Right ventricle myocardium superior (tissue), 1 donor: ENCODE results near the gene ALDH3A2. TPM values are rescaled to one million over a fixed set of nuclear protein-coding genes. Genes with fewer than 3 reads are reported as not detected.
A peak's percentile ranks its signal among the peaks of the same experiment; 100 is the strongest.

Source experiments
- ATAC-seq: fragments of 200-7000 bp; cut with Tn5 transposase; one replicate; pipeline ENCODE4 v1.9.1; 2020; ENCODE audit warnings: mild to moderate bottlenecking; ENCODE audit not compliant: poor library complexity
- DNase-seq: peaks from one replicate; pipeline ENCODE4 v3.0.0-alpha.2; 2020
- intact Hi-C: fragments of 100-400 bp; cut with DNase I; formaldehyde crosslinking; loops from one replicate; pipeline ENCODE4 v1.11.2; 2022
- total RNA-seq: library from RNA; stranded (reverse); fragmentation: NEBNext Ultra II Directional; extraction: Animal tissue kit (Norgen Biotek cat#: 25700); gene quantifications from one replicate; pipeline ENCODE4 v1.2.1, GENCODE V29; 2021
- donor health status: DM: no; HTN: yes; CAD: no; lungs with severe emphysema.

ALDH3A2 gene
- total RNA-seq, 1 donor from 2014 or later = 53.6 TPM

DNA sequence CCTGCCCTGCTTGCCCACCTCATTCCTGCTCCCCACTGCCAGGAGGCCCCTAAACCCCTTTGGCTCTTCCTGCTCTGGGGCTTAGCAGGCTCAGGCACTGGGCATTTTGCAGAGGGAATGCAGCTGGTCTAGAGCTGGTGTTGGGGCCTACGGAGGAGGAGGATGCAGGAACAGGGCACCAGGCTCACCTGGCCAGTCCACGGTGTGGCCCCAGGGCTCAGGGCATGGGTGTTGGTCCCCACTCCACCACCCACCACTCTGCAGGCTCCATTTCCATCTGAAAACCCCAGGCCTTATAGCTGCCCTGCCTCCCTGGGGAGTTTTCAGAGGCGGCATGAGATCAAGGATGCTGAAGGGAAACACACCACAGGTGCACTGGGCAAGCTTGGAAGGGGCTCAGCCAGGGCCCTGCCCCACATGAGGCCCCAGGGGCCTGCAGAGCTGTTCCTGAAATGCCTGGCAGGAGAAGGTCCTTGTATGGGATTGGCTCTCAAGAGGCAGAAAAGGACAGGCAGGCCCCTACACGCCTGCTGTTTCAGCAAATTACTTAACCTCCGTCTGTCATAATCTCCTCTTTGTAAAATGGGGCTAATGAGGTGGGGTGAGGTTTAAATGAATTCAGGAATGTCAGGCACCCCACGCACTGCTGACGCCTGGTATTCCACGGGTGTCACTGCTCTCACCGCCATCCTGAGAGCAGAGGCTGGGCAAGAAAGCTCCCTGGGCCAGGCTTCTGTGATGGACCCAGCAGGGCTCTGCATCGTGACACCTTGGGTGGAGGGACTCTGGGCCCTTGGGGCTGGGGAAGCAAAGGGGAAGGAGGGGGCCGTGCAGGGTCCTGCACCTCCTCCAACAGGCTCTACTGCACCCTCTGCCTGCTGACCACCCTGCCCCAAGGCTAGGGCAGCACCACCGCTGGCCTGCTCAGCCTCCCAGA lies 58.5 kb downstream of the ALDH3A2 start:
- ATAC-seq = no peak
- intact Hi-C loops = no loop called here
- DNase-seq = no peak

DNA sequence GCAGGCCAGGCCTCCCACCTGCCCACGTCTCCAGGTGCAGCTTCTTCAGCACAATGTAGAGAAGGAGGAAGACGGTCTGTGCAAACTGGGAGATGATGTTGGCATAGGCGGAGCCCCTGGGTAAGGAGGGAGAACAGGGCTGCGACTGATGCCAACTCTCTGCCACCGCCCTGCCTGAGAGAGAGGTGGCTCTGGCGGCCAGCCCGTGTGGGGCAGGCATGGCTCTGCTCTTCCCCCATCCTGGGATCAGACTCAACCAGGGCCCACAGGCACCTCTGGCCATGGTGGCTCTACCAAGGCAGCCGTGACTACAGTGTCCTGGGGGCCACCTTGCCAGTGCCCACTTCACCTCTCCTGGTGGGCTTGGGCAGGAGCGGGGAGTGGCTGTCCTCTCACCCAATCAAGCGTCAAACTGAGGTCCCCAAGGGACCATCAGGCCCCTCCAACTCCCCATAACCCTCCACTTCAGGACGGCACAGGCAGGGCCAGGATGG lies 59.2 kb downstream of the ALDH3A2 start:
- intact Hi-C loops = no loop called here
- ATAC-seq (peak; percentile 61), DNase-seq (peak; percentile 58)

DNA sequence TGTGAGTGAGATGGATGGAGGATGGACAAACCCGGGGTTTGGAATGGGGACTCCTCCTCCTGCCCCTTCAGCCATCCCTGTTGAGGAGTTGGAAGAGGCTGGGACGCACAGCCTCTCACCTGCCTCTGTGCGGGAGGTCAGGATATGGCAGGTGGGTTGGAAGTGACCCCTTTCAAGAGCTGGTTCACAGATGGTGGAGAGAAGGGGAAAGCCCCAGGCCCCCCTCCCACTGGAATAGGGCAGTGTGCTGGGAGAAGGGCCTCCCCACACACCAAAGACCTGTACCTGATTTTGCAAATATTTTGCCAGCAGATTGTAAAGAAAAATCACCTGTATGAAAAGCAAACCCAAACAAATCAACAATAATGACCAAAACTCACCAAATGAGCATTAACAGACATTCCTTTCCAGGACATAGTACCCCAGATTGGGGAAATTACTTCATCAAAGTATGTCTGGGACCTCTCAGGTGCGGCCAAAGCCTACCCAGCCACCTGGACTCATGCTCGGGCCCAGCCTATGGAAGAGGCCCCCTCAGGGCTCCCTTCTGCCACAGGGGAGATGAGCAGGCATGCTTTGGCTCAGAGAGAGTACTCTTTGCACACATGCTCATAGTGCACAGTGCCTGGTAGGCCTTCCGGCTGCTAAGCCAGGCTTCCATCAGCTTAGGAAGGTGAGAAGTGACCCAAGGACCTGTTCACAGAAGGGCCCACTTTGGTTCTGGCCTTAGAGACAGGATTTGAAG lies 60.1 kb downstream of the ALDH3A2 start:
- no peak for ATAC-seq
- no peak for DNase-seq
- intact Hi-C loops = no loop called here

DNA sequence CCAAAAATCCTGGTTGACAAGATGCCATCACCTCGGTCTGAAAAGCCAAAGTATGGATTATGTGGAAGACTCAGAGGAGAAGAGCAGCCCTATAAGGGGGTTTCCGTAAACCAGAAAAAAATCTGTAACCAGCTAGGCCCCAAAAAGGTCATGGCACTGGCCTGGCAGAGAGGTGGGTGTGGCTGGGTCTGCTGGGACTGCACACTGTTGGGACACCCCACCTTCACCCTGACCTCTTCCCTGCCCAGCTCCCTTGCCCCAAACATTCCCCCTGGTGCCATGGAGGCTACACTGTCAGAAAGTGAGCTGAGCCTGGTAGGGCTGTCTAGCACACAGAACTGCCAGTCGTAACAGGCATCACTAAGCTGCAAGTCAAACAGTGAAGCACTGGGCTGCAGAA lies 61.3 kb downstream of the ALDH3A2 start:
- no peak for DNase-seq
- intact Hi-C loops = no loop called here

DNA sequence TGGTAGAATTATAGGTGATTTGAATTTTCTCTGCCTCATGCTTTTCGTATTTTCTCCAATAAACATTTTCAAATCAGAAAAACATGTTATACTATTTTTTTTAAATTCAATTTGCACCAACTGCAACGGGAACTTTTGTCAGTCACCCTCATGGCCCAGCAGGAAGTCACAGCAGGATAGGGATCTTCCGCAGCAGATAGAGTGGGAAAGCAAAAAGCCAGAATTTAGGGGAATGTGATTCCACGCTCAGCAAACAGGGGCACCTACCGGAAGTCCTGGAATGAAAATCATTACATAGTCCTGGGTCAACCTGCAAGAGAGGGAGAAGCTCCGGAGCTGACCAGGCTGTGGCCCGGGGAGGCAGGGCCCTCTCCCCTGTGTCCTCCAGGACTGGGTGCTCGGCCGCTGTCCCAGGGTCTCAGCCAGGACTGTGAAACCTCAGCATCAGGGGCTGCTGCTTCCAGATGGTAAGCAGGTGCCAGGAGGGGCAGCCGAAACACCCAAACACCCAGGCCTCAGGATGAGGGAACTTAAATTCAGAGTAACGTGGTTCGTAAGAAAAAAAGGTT lies 64.0 kb downstream of the ALDH3A2 start:
- no peak for ATAC-seq
- intact Hi-C loops = no loop called here
- DNase-seq = no peak

More for the DNA sequence above, 61.3 kb downstream of the ALDH3A2 start:
- ATAC-seq = no peak

DNA sequence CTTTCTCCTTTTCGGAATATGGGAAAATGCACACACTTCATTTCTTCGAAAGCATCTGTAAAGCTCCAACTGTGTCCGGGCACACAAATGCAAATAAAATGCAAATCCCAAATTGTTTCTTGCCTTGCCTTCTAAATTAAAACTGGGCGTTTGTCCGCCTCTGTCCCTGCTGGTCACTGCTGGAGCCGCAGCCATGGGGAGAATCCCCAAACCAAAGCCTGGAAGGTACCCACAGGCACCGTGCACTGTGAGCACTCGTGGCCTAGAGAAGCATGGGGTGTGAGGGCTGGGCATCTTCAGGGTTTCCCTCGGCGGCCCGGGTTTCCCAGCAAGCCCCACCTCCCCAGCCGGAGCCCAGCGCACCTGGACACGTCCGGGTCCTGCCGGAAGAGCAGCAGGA lies 64.9 kb downstream of the ALDH3A2 start:
- ATAC-seq = no peak
- no peak for DNase-seq
- intact Hi-C loops = no loop called here

DNA sequence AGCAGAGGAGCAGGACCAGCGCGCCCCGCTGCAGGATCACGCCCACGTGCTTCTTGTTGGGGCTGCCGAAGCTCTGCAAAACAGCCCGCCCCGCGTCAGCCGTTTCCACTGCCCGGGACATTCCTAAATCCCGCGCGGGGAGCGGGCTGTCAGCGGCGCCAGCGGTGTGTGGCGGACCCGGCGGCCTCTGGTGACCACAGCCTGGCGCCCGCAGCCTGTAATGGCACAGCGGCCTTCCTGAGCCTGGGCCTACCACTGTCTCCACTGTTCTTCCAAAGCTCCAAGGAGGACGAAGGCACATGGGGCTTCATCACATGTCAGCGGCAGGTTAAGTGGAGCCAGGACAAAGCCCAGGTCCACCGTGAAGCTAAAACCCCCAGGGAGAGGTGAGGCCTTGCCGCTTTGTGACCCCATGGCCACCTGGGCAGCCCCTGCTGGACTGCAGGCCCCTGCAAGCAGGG lies 65.4 kb downstream of the ALDH3A2 start:
- intact Hi-C loops = no loop called here
- DNase-seq (no peak), ATAC-seq (no peak)

DNA sequence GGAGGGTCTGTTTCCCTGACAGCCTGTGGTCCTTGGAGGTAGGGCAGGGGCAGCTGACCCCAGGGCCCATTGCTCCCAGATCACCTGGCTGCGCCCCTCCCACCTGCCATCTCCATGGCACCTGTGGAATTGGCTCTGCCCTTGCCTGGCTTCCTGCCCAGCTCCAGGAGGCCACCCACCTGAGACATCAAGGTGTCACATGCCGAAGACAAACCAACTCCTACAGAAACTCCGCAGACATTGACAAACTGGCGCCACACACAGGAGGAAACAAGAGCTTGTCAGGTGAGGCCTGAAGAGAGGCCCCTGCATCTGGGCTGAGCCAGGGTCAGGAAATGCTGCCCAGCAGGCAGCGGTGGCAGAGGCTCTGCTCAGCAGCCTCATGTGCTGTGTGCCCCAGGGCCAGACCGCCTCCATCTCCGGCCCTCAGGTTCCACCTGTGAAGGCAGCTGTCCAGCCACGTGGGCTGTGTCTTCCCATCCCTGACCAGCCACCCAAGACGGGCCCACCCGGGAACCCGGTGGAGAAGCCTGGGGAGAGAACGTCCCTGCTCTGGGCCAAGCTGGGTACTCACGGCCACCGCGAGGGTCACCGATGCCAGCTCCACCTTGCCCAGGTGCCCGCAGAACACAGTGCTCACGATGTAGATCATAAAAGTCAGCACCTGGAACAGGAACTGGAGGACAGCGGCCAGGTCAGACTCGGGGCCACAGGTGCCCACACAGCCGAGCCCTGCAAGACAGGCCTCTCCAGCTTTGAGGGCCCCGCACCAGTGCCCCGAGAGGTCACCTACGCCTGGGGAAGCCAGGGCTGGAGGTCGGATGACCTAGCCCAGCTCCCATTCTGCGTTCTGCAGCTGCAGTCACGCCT lies 66.2 kb downstream of the ALDH3A2 start:
- ATAC-seq (no peak), DNase-seq (peak; percentile 35)

DNA sequence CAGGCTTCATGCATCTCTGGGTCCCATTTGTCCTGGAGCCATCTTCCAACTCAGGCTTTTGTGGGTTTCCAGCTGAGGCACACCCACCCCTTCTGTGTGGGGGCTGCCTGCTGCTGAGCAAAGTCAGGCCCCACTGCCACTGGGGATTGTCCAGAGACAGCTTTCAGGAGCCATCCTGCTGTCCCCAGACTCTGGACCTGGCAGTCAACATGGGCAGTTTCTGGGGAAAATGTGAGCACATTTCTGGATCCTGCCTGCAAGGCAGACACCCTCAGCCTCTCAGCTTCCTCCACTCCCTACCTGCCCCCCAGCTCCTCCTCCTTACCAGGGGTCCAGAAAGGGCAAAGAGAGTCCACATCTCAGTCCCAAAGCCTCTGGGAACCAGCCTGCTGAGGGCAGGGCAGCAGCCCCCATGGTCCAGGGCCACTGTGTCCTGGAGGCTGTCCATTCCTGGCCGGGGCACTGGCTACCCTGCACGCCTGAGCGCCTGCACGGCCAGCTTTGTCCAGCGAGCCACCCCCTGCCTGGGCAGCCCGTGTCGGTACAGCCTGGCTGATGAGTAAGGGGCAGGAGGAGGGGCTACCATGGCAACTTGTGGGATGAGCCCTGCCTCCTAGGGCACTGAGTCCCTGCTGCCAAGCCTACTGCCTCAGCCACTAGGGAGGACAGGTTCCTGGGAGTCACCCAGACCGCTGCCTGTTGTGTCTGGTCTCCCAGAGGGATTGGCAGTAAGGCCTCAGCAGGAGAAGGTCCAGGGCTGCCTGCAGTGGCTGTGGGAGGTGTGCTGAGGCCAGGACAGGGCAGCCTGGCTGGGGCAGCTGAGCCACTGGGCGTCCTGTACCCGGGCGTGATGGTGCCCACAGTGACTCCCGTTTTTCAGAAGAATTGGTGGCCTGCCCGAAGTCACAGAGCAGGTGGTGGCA lies 67.8 kb downstream of the ALDH3A2 start, which contains the start of gene SLC47A2:
Gene SLC47A2, minus strand, starts transcription at position 477 of the 923 bp plus-strand sequence. Its CDS starts 29 bp downstream, at position 448.
- DNase-seq (peak; percentile 53), ATAC-seq (peak; percentile 86)
- intact Hi-C loops = no loop called here

More for the DNA sequence above, 66.2 kb downstream of the ALDH3A2 start:
- intact Hi-C loops = no loop called here

DNA sequence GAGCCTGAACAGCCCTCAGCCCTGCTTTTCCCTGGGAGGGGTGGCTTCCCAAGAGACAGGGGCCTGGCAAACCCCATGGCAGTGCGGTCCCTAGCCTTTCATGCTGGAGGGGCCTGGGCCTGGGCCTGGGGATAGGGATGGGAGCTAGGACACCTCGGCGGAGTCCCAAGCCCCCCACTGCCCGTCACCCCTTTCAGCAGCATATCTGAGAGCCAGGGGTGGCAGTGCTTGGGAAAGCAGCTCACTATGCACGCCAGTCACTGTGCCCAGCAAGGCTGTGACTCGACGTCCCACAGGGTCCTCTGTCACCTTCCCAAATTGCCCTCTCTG lies 68.4 kb downstream of the ALDH3A2 start:
- DNase-seq = no peak
- intact Hi-C loops = no loop called here
- no peak for ATAC-seq

DNA sequence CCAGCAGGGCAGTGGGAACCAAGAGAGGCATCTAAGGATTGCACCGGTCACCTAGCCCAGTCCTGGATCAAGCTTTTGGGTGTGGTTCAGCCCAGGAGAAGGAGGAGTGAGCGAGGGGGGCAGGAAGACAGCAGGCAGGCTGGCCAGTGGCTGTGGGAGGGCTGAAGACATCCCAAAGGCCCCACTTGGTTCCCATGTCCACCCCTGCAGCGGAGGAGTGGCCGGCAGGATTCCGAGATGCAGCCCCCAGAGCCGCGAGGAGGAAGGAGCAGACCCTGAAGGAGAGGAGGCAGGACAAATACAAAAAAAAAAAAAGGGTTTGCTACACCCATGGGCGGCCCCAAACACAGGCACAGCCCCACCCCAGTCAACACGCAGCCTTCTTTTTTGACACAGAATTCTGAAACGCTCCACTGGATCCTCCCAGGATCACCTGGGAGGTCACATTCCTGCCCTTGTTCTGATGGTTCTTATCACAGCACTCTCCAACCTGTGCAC lies 68.9 kb downstream of the ALDH3A2 start:
- no peak for DNase-seq
- ATAC-seq = no peak
- intact Hi-C loops = no loop called here

DNA sequence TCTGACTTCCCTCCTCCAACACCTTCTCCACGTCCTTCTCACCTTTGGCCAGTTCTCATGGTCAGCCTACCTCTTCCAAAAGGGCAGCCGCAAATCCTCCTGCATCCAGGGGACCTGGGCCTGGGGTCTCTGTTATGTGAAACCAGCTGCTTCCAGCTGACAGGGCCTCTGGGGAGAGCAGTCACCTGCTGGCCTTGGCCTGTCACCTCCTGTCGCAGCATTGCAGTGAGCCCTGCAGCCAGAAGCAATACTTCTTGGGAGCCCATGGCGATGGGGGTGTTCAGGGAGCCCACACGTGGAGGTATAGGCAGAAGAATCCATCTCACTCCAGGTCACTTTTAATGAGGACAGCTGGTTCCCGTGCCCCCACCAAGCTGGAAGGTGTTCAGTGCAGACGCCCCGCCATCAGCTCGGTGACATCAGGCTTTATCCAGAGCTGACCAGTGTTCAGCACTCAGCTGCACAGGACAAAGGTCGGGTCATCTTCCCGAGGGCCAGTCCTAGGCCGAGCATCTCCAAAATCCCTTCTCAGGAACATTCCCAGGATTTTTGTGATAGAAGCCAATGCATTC lies 69.6 kb downstream of the ALDH3A2 start:
- intact Hi-C loops = no loop called here
- DNase-seq (no peak), ATAC-seq (no peak)

DNA sequence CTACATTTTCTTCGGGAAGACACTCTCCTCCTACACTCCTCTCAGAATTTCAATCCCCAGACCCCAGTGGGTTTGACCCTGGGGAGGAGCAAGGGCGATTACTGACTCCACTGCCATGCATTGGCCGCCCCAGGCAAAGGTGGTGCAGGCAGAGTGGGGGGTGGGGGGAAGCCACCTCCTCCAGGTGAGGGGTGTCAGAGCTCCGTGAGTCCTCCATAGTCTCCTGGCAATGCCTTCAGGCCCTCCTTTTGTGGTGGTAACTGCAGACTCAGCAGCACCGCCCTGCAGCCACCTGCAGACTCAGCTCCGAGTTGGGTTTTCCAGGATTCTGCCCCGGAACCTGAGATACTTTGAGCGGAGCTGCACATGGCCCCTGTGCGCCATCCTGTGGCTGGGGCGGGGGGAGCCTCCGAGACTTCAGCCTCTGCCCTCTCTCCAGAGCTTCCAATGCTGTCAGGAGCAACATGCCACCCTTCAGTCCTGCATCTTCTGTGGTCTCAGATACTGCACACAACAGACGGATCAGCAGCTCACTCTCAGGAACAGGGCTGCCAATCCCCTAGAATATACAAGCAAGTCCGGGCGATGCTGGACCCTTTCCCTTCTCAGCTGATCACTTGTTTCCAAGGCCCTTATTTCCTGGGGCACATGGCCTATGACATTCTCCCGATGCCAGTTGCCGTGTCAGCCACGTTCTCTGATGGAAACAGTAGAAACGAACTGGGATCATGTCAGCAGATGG lies 70.2 kb downstream of the ALDH3A2 start:
- DNase-seq = peak; percentile 32
- intact Hi-C loops = no loop called here
- no peak for ATAC-seq

DNA sequence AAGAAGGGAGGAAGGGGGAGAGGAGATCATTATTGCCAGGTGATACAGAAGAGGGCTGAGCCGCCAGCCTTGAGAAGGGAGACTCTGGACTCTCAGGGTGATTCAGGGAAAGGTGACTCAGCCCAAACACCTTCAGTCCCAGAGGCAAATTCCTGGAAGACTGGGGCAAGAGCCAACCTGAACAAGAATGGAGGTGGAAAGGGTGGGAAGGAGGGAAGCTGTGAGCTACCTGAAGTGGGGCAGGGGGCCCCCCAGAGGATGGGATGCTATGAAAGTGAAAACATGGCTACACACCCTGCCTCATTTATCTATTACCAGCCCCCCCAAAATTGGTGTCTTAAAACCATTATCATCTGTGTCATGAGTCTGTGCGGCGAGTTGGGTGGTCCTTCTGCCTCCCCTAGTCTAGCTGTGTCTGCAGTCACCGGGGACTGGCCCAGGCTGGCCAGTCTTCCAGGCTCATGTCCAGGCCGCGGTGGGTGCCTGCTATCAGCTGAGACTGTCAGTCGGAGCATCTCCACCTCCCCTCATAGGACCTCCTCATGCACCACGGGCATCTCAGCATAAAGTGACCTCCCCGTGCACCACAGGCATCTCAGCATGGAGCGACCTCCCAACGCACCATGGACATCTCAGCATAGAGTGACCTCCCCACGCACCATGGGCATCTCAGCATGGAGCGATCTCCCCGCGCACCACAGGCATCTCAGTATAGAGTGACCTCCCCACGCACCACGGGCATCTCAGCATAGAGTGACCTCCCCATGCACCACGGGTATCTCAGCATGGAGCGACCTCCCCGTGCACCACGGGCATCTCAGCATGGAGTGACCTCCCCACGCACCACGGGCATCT lies 71.0 kb downstream of the ALDH3A2 start:
- peak; percentile 30 for DNase-seq
- intact Hi-C loops = no loop called here
- no peak for ATAC-seq

DNA sequence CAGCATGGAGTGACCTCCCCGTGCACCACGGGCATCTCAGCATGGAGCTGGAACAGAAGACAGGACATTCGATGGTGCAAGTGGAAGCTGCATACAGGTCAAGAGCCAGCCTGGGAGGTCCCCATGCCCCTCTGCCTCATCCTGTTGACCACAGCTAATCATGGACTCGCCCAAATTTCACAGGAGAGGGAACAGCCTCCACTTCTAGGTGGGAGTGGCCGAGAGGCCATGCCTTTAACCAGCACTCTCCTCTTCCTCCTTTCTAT lies 71.6 kb downstream of the ALDH3A2 start:
- ATAC-seq (no peak), DNase-seq (no peak)
- intact Hi-C loops = no loop called here
